GM21737 (cell line): Measurements from ENCODE around the gene SLC12A6.

ENCODE experiments used
- ATAC-seq: cut with Tn5 transposase; IDR thresholded peaks from one replicate; pipeline ENCODE4 v1.9.1; 2021; ENCODE audit warnings: mild to moderate bottlenecking, moderate library complexity; ENCODE audit not compliant: unreplicated experiment

SLC12A6 gene

GRCh38 chr15:34271493-34271892 is 66.1 kb downstream of the SLC12A6 start:
- ATAC-seq, result no peak

- no peak for ATAC-seq
Observed at GRCh38 chr15:34266751-34267150, 70.8 kb downstream of the SLC12A6 start.

GRCh38 chr15:34264076-34264475 is 73.5 kb downstream of the SLC12A6 start:
- ATAC-seq, result no peak

- ATAC-seq, result no peak
Observed at GRCh38 chr15:34262362-34262761, 75.2 kb downstream of the SLC12A6 start.

- ATAC-seq, result no peak
Observed at GRCh38 chr15:34259566-34259965, 78.0 kb downstream of the SLC12A6 start.

GRCh38 chr15:34258151-34258550 is 79.4 kb downstream of the SLC12A6 start:
- no peak for ATAC-seq

GRCh38 chr15:34252545-34252944 is 85.0 kb downstream of the SLC12A6 start:
- no peak for ATAC-seq

- no peak for ATAC-seq
Observed at GRCh38 chr15:34248190-34248589, 89.4 kb downstream of the SLC12A6 start.

GRCh38 chr15:34246276-34246976 is 91.2 kb downstream of the SLC12A6 start:
- no peak for ATAC-seq

- no peak for ATAC-seq
Observed at GRCh38 chr15:34243226-34243625, 94.4 kb downstream of the SLC12A6 start.

- no peak for ATAC-seq
Observed at GRCh38 chr15:34242331-34242710, 95.3 kb downstream of the SLC12A6 start.

- peak; percentile 57 for ATAC-seq
Observed at GRCh38 chr15:34241376-34242330, 95.9 kb downstream of the SLC12A6 start.

GRCh38 chr15:34240537-34240936 is 97.0 kb downstream of the SLC12A6 start:
- no peak for ATAC-seq

GRCh38 chr15:34239151-34239808 is 98.3 kb downstream of the SLC12A6 start:
- no peak for ATAC-seq

- no peak for ATAC-seq
Observed at GRCh38 chr15:34233614-34234013, 104.0 kb downstream of the SLC12A6 start.

- ATAC-seq, result no peak
Observed at GRCh38 chr15:34223904-34224596, 113.5 kb downstream of the SLC12A6 start.

- ATAC-seq, result no peak
Observed at GRCh38 chr15:34217587-34218225, 119.9 kb downstream of the SLC12A6 start.

GRCh38 chr15:34216527-34217270 is 120.9 kb downstream of the SLC12A6 start:
- no peak for ATAC-seq

- ATAC-seq, result no peak
Observed at GRCh38 chr15:34214135-34214534, 123.4 kb downstream of the SLC12A6 start.

- no peak for ATAC-seq
Observed at GRCh38 chr15:34213690-34214089, 123.9 kb downstream of the SLC12A6 start.
